Measurements from ENCODE around the gene IFI16.
"Not testable (repeated sequence)": the region's sequence is repeated elsewhere in the genome, so short reads cannot be mapped to it uniquely, and the experiment has no call there.

IFI16 gene

GRCh38 chr1:159009704-159010361 is at the start of gene IFI16:
Gene IFI16, plus strand, starts transcription at chr1:159009907. Its CDS starts 4,774 bp downstream, at chr1:159014681.
- DNase-seq (ENCODE audit: low spot score) = peak; percentile 88

- no peak for DNase-seq (ENCODE audit: low spot score)
These were observed 48.5 kb upstream of the IFI16 start for GRCh38 chr1:158961178-158961577.

GRCh38 chr1:158962983-158963382 is 46.7 kb upstream of the IFI16 start:
- DNase-seq (ENCODE audit: low spot score) = no peak

- DNase-seq (ENCODE audit: low spot score) = no peak
These were observed 40.5 kb upstream of the IFI16 start for GRCh38 chr1:158969166-158969565.

GRCh38 chr1:158969855-158970254 is 39.9 kb upstream of the IFI16 start:
- DNase-seq (ENCODE audit: low spot score) = no peak

- no peak for DNase-seq (ENCODE audit: low spot score)
These were observed 36.9 kb upstream of the IFI16 start for GRCh38 chr1:158972841-158973240.

- DNase-seq (ENCODE audit: low spot score) = no peak
These were observed 33.5 kb upstream of the IFI16 start for GRCh38 chr1:158976219-158976618.

- DNase-seq (ENCODE audit: low spot score) = no peak
These were observed 31.0 kb upstream of the IFI16 start for GRCh38 chr1:158978730-158979129.

GRCh38 chr1:158979229-158979628 is 30.5 kb upstream of the IFI16 start:
- DNase-seq (ENCODE audit: low spot score) = no peak

- DNase-seq (ENCODE audit: low spot score) = no peak
These were observed 26.5 kb upstream of the IFI16 start for GRCh38 chr1:158983235-158983634.

- DNase-seq (ENCODE audit: low spot score) = no peak
These were observed 25.3 kb upstream of the IFI16 start for GRCh38 chr1:158984386-158984785.

GRCh38 chr1:158989424-158989823 is 20.3 kb upstream of the IFI16 start:
- no peak for DNase-seq (ENCODE audit: low spot score)

GRCh38 chr1:158992787-158993312 is 16.9 kb upstream of the IFI16 start:
- no peak for DNase-seq (ENCODE audit: low spot score)

GRCh38 chr1:158996998-158997397 is 12.7 kb upstream of the IFI16 start:
- peak; percentile 70 for DNase-seq (ENCODE audit: low spot score)

GRCh38 chr1:158998037-158998780 is 11.5 kb upstream of the IFI16 start:
- no peak for DNase-seq (ENCODE audit: low spot score)

- peak; percentile 95 for DNase-seq (ENCODE audit: low spot score)
These were observed 10.9 kb upstream of the IFI16 start for GRCh38 chr1:158998781-158999161.

- peak; percentile 96 for DNase-seq (ENCODE audit: low spot score)
These were observed 10.2 kb upstream of the IFI16 start for GRCh38 chr1:158999316-159000069.

GRCh38 chr1:159000070-159000409 is 9.7 kb upstream of the IFI16 start:
- DNase-seq (ENCODE audit: low spot score) = no peak

- peak; percentile 91 for DNase-seq (ENCODE audit: low spot score)
These were observed 9.1 kb upstream of the IFI16 start for GRCh38 chr1:159000625-159001024.

GRCh38 chr1:159005161-159005560 is 4.5 kb upstream of the IFI16 start:
- no peak for DNase-seq (ENCODE audit: low spot score)

- no peak for DNase-seq (ENCODE audit: low spot score)
These were observed 4.0 kb upstream of the IFI16 start for GRCh38 chr1:159005676-159006075.

- DNase-seq (ENCODE audit: low spot score) = not testable (repeated sequence)
These were observed 3.4 kb upstream of the IFI16 start for GRCh38 chr1:159006210-159006807.

All from pons (tissue), 1 donor.